Smooth muscle cell (in vitro differentiated cells): ENCODE results near the gene STAC2. TPM values are rescaled to one million over a fixed set of nuclear protein-coding genes. Genes with fewer than 3 reads are reported as not detected.

Source experiments
- DNase-seq: peaks from one replicate; lab custom pipeline; 2025; ENCODE audit not compliant: unreplicated experiment; lab: John Stamatoyannopoulos, UW
- H2AFZ ChIP-seq: fragments of 200-600 bp; sonication (generic); 2 replicates; pipeline ENCODE4 v1.6.0; 2016; ENCODE audit warnings: antibody characterized with exemption, low read depth, mild to moderate bottlenecking
- H3F3A ChIP-seq: fragments of 200-600 bp; sonication (generic); 2 replicates; pipeline ENCODE4 v1.6.0; 2017; ENCODE audit warnings: antibody characterized with exemption, low read depth
- H3K27ac ChIP-seq: fragments of 200-600 bp; sonication (generic); 2 replicates; pipeline ENCODE4 v1.5.1; 2016; ENCODE audit warnings: low read depth, mild to moderate bottlenecking
- H3K27me3 ChIP-seq: fragments of 200-600 bp; sonication (generic); 2 replicates; pipeline ENCODE4 v1.6.1; 2016; ENCODE audit warnings: low read depth, mild to moderate bottlenecking
- H3K36me3 ChIP-seq: fragments of 200-600 bp; sonication (generic); 2 replicates; pipeline ENCODE4 v1.5.1; 2016; ENCODE audit warnings: low read depth
- H3K4me1 ChIP-seq: fragments of 200-600 bp; sonication (generic); 2 replicates; pipeline ENCODE4 v1.5.1; 2016; ENCODE audit warnings: low read depth
- H3K4me2 ChIP-seq: fragments of 200-600 bp; sonication (generic); 2 replicates; pipeline ENCODE4 v1.6.0; 2016; ENCODE audit warnings: mild to moderate bottlenecking
- H3K4me3 ChIP-seq: fragments of 200-600 bp; sonication (generic); 2 replicates; pipeline ENCODE4 v1.5.1; 2016; ENCODE audit warnings: mild to moderate bottlenecking
- H3K79me2 ChIP-seq: fragments of 200-600 bp; sonication (generic); 2 replicates; pipeline ENCODE4 v1.6.0; 2016; ENCODE audit warnings: low read depth, mild to moderate bottlenecking
- H3K9ac ChIP-seq: fragments of 200-600 bp; sonication (generic); 2 replicates; pipeline ENCODE4 v1.6.0; 2016; ENCODE audit warnings: low read depth
- H3K9me3 ChIP-seq: fragments of 200-600 bp; sonication (generic); replicated peaks from 2 replicates; pipeline ENCODE4 v1.5.1; 2016; ENCODE audit warnings: low read depth
- H4K20me1 ChIP-seq: fragments of 200-600 bp; sonication (generic); 2 replicates; pipeline ENCODE4 v1.6.0; 2016; ENCODE audit warnings: low read depth
- CTCF ChIP-seq: fragments of 200-600 bp; sonication (generic); IDR thresholded peaks from 2 replicates; pipeline ENCODE4 v1.5.1; 2017; ENCODE audit warnings: borderline replicate concordance, mild to moderate bottlenecking, antibody characterized with exemption; ENCODE audit not compliant: insufficient read depth, poor library complexity, severe bottlenecking
- WGBS: methylation state at CpG from one replicate; pipeline ENCODE4 v1.1.7; 2016; ENCODE audit warnings: low lambda C conversion rate; 5-methylcytosine and 5-hydroxymethylcytosine counted together
- polyA plus RNA-seq: library from polyadenylated mRNA; unstranded; fragments of >200 nt; fragmentation: Nextera tagmentation; extraction: Ambion mirVana; gene quantifications from 2 replicates; pipeline ENCODE4 v1.2.1, GENCODE V29; 2016
- total RNA-seq: library from RNA; depleted of rRNA; stranded (reverse); fragments of >200 nt; gene quantifications from 2 replicates; pipeline ENCODE4 v1.2.3, GENCODE V29; 2014

STAC2 gene
- total and polyA plus RNA-seq, 2 experiments from 2014 or later = 0.09 to 0.32 TPM

- peak; percentile 57 for TF ChIP-seq CTCF
- H3F3A ChIP-seq = no peaks in the 10 kb centered on the region
- no peak overlapping the region for H3K27ac ChIP-seq
- H3K4me2 ChIP-seq = peak overlapping the region; percentile 77
- no peak for DNase-seq
- H2AFZ ChIP-seq = peak overlapping the region; percentile 20
- H3K9me3 ChIP-seq = no peaks in the 10 kb centered on the region
- H4K20me1 ChIP-seq = no peaks in the 10 kb centered on the region
- peaks cover 8% of the 10 kb centered on the region for H3K4me1 ChIP-seq
- H3K36me3 ChIP-seq = no peaks in the 10 kb centered on the region
- H3K9ac ChIP-seq = no peak overlapping the region
- peak overlapping the region; percentile 19 for H3K4me3 ChIP-seq
- 26% methylated on average over 20 of the region's 22 CpGs for WGBS
- H3K27me3 ChIP-seq = no peaks in the 10 kb centered on the region
- no peaks in the 10 kb centered on the region for H3K79me2 ChIP-seq
These were observed 6.1 kb upstream of the STAC2 start for GRCh38 chr17:39231591-39232551.

GRCh38 chr17:39231091-39231561, 5.4 kb upstream of the STAC2 start:
- peak overlapping the region; percentile 20 for H2AFZ ChIP-seq
- H3F3A ChIP-seq = no peaks in the 10 kb centered on the region
- H3K9ac ChIP-seq = no peak overlapping the region
- WGBS = 63% methylated on average over 10 of the region's 10 CpGs
- H3K27ac ChIP-seq = no peak overlapping the region
- H3K27me3 ChIP-seq = peaks cover 6% of the 10 kb centered on the region
- DNase-seq = no peak
- H3K9me3 ChIP-seq = no peaks in the 10 kb centered on the region
- H3K79me2 ChIP-seq = no peaks in the 10 kb centered on the region
- TF ChIP-seq CTCF = no peak
- peak overlapping the region; percentile 77 for H3K4me2 ChIP-seq
- no peaks in the 10 kb centered on the region for H4K20me1 ChIP-seq
- no peaks in the 10 kb centered on the region for H3K36me3 ChIP-seq
- H3K4me3 ChIP-seq = no peak overlapping the region
- peaks cover 13% of the 10 kb centered on the region for H3K4me1 ChIP-seq

GRCh38 chr17:39230361-39230760, 4.6 kb upstream of the STAC2 start:
- no peak for TF ChIP-seq CTCF
- H2AFZ ChIP-seq = no peak overlapping the region
- no peak overlapping the region for H3K9ac ChIP-seq
- H3K4me2 ChIP-seq = no peak overlapping the region
- no peak overlapping the region for H3K4me3 ChIP-seq
- WGBS = 38% methylated on average over 1 of the region's 1 CpG
- H3K79me2 ChIP-seq = no peaks in the 10 kb centered on the region
- no peaks in the 10 kb centered on the region for H4K20me1 ChIP-seq
- H3K27ac ChIP-seq = no peak overlapping the region
- no peaks in the 10 kb centered on the region for H3K36me3 ChIP-seq
- peaks cover 17% of the 10 kb centered on the region for H3K4me1 ChIP-seq
- DNase-seq = no peak
- H3K27me3 ChIP-seq = peaks cover 13% of the 10 kb centered on the region
- H3F3A ChIP-seq = no peaks in the 10 kb centered on the region
- no peaks in the 10 kb centered on the region for H3K9me3 ChIP-seq
